ENCODE results near the gene ZNF132.
A peak's percentile ranks its signal among the peaks of the same experiment; 100 is the strongest.

ZNF132 gene

DNA sequence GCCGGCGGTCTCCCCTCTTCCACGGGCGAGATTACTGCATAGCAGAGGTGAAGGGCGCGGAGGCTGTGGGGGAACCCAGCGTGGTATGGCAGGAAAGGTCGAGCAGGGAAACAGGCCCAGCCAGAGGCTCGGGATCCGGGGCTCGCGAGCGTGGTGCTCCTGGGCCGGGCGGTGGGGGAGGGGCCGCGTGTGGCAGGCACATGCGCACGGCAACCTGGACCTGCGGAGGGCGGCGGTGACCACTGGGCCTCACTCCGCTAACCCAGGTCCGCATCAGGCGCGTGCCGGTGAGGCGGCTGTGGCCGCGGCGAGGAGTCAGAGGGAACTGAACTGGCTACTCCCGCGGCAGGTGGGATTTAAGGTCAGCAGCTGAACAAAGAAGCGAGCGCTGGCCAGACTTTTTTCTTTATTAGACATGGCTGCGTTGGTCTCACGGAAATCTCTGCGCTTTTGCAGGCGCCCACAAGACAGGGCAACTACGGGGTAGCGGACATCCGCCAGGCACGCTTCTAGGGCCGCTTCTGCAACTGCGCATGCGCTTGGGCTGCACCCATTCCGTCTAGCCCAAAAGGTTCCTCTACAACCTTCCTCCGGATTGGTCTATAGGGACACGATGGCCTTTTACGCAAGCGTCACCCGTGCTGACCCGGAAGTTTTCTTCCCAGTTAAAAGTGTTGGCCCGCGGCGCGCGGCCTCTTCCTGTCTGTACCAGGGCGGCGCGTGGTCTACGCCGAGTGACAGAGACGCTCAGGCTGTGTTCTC is 53.2 kb downstream of the ZNF132 start, which contains the start of gene RPS5:
TSS of gene RPS5 (plus strand) at position 694 of the 762 bp plus-strand sequence. CDS start 869 bp downstream, outside the sequence.
- peak; percentile 99 for DNase-seq

DNA sequence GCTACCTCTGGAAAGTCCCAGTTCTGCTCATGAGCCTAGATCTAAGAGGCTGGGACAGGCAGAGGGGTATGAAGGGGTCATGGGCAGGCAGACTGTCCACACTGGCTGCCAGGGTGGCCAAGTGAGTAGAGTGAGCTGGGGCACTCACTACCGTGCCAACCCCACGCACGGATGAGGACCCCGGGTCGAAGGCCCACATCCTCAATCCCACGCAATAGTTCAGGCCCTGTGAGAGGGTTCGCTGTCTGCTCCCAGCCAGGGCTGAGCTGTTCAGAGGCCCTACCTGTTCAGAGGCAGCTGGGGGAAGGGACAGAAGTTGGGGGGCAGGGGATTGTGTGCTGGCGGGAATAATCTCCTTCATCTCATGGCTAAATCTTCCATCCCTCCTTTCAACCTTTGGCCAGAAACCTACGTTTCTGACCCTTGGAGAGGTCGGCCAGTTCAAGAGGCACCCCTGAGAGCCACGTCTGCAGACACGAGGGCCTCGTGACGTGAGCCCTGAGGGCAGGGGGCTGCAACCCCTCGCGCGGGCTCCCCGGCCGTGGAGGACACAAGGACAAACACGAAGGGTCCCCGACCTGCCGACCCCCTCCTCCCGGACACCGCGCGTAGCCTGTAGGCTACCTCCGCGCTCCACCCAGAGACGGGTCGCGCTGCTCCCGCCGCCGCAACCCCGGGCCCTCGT is 53.9 kb downstream of the ZNF132 start:
- DNase-seq, result no peak

DNA sequence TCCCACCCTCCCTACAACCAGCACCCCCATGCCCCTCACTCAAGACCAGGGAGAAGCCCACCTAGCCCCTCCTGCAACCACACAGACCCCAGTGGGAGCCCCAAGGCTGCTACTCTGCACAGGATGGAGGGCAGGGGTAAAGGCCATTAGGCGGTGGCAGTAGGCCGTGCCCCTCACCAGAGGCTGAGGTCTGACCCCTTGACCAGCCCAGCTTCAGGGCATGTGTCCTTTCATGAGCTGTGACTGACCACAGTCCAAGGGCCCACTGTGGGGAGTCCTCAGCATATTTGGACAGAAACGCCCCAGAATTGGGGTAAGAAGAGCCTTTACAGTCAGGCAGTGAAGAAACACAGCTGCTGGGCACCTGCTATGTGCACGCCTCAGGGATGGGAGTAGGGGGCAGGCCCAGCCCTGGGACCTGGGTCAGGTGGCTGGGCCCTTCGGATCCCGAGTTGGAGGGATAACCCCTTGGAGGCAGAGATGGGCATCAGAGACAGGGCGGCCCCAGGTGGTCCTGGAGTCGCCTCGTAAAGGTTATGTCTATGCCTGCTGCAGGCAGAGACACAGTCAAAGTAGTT is 54.6 kb downstream of the ZNF132 start:
- no peak for DNase-seq

DNA sequence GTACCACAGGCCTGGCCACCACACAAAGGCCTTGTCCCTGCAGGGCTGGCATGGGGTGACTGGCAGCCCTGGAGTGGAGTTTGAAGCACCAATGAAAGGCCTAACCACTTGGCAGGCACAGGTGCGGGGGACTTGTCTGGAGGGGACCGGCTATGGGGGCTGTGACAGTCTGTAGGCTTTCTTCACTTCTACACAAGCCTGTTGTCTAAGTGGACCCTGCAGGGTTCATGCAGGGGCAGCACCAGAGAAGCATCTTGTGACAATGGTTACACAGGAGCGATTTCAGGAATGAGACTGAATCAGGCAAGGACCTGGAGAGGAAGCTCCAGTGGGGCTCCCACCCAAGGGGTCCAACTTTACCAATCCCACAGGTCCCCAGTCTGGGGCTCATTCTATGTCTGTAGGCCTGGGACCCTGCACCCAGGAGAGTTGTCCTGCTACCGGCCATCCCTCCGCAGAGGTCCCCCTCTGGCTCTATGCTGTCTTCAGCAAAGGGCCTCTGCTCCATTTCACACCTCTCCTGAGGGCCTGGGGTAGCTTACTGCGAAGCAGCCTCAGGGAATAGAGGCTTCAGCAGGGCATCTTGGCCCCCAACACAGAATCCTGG is 56.9 kb downstream of the ZNF132 start:
- no peak for DNase-seq

Measured in inflammatory macrophage (primary cell).